ENCODE measurements around the gene DIP2C. TPM values are rescaled to one million over a fixed set of nuclear protein-coding genes. Genes with fewer than 3 reads are reported as not detected.

The DIP2C gene
- total RNA-seq, 4 donors from 2014 or later = 13.4 to 32.0 (median 18.4) TPM

GRCh38 chr10:558891-559766 is 130.3 kb downstream of the DIP2C start:
- WGBS, 2 donors (ENCODE audit: low coverage in 1 of 2) = 73% methylated on average over 19 of the region's 19 CpGs; no CpG with 5 or more reads in 1 of the 2 donors
- DNase-seq = no peak
- Histone ChIP-seq H3K4me1 (peaks cover 0 to 8% (median 5%) of the 10 kb centered on the region in 4 donors), H3K4me3 (no peak overlapping the region), H3K36me3 (no peaks in the 10 kb centered on the region), H3K27me3 (no peaks in the 10 kb centered on the region), H3K27ac (no peak overlapping the region), H3K9me3 (peaks cover 0 to 6% of the 10 kb centered on the region in 2 donors)
- intact Hi-C loops (cut with DNase I; ENCODE audit: low total_unique reads) (no loop called here), in situ Hi-C loops (cut with MboI; ENCODE audit: low pct_ligation_motif_present in 1 of 4, low pct_unique_long_range_greater_than_20kb in 1 of 4, low sequenced_read_pairs in 3 of 4) (no loop called here)
- TF ChIP-seq EP300 (IDR thresholded peaks at IDR 0.05; ENCODE audit: low read depth) (no peak), POLR2A (IDR thresholded peaks at IDR 0.05) (no peak), CTCF (IDR thresholded peaks at IDR 0.05) (no peak)

GRCh38 chr10:558364-558763 is 131.1 kb downstream of the DIP2C start:
- H3K4me3 ChIP-seq = no peak overlapping the region
- in situ Hi-C loops (cut with MboI; ENCODE audit: low pct_ligation_motif_present in 1 of 4, low pct_unique_long_range_greater_than_20kb in 1 of 4, low sequenced_read_pairs in 3 of 4) (no loop called here), intact Hi-C loops (cut with DNase I; ENCODE audit: low total_unique reads) (no loop called here)
- DNase-seq = no peak
- WGBS, 2 donors (ENCODE audit: low coverage in 1 of 2) = 87 to 88% methylated on average over 8 to 17 of the region's 17 CpGs
- TF ChIP-seq POLR2A (IDR thresholded peaks at IDR 0.05) (no peak), CTCF (IDR thresholded peaks at IDR 0.05) (no peak), POLR2AphosphoS5 (IDR thresholded peaks at IDR 0.05) (no peak), EP300 (IDR thresholded peaks at IDR 0.05; ENCODE audit: low read depth) (no peak)
- no peaks in the 10 kb centered on the region for H3K36me3 ChIP-seq
- no peaks in the 10 kb centered on the region for H3K27me3 ChIP-seq
- H3K9me3 ChIP-seq = no peaks in the 10 kb centered on the region
- no peak overlapping the region for H3K27ac ChIP-seq
- peaks cover 0 to 8% (median 5%) of the 10 kb centered on the region in 4 donors for H3K4me1 ChIP-seq

- WGBS, 2 donors (ENCODE audit: low coverage in 1 of 2) = 61 to 71% methylated on average over 3 to 9 of the region's 10 CpGs
- H3K36me3 ChIP-seq = no peaks in the 10 kb centered on the region
- H3K4me1 ChIP-seq = peaks cover 0 to 8% (median 5%) of the 10 kb centered on the region in 4 donors
- no peak for TF ChIP-seq EP300 (IDR thresholded peaks at IDR 0.05; ENCODE audit: low read depth)
- TF ChIP-seq POLR2AphosphoS5 (IDR thresholded peaks at IDR 0.05) = no peak
- no peak for TF ChIP-seq POLR2A (IDR thresholded peaks at IDR 0.05)
- TF ChIP-seq CTCF (IDR thresholded peaks at IDR 0.05) = no peak
- no peaks in the 10 kb centered on the region for H3K27me3 ChIP-seq
- DNase-seq = no peak
- intact Hi-C loops (cut with DNase I; ENCODE audit: low total_unique reads) = no loop called here
- H3K27ac ChIP-seq = no peak overlapping the region
- no peak overlapping the region for H3K4me3 ChIP-seq
- H3K9me3 ChIP-seq = no peaks in the 10 kb centered on the region
- in situ Hi-C loops (cut with MboI; ENCODE audit: low pct_ligation_motif_present in 1 of 4, low pct_unique_long_range_greater_than_20kb in 1 of 4, low sequenced_read_pairs in 3 of 4) = no loop called here
Observed at GRCh38 chr10:557792-558328, 131.6 kb downstream of the DIP2C start.

- WGBS, 2 donors (ENCODE audit: low coverage in 1 of 2) = 81% methylated on average over 13 of the region's 14 CpGs; no CpG with 5 or more reads in 1 of the 2 donors
- Histone ChIP-seq H3K9me3 (no peaks in the 10 kb centered on the region), H3K4me3 (no peak overlapping the region), H3K27ac (no peak overlapping the region), H3K27me3 (no peaks in the 10 kb centered on the region), H3K36me3 (no peaks in the 10 kb centered on the region), H3K4me1 (peaks cover 0 to 8% (median 3%) of the 10 kb centered on the region in 4 donors)
- in situ Hi-C loops (cut with MboI; ENCODE audit: low pct_ligation_motif_present in 1 of 4, low pct_unique_long_range_greater_than_20kb in 1 of 4, low sequenced_read_pairs in 3 of 4) (no loop called here), intact Hi-C loops (cut with DNase I; ENCODE audit: low total_unique reads) (no loop called here)
- TF ChIP-seq POLR2A (IDR thresholded peaks at IDR 0.05) (no peak), EP300 (IDR thresholded peaks at IDR 0.05; ENCODE audit: low read depth) (no peak), POLR2AphosphoS5 (IDR thresholded peaks at IDR 0.05) (no peak), CTCF (IDR thresholded peaks at IDR 0.05) (no peak)
- no peak for DNase-seq
Observed at GRCh38 chr10:556971-557637, 132.4 kb downstream of the DIP2C start.

All from transverse colon (tissue), 4 donors.